GM12891 (cell line): ENCODE data around the gene PTPRT.

Experiments
- POLR2A ChIP-seq: IDR thresholded peaks from 2 replicates; pipeline ENCODE4 v1.6.1; 2011; ENCODE audit warnings: low read depth, low read length, control low read depth
- POLR2AphosphoS5 ChIP-seq: IDR thresholded peaks from 2 replicates; pipeline ENCODE4 v1.6.1; 2011; ENCODE audit warnings: low read depth, low read length, control low read depth
- POU2F2 ChIP-seq: IDR thresholded peaks from 2 replicates; pipeline ENCODE4 v1.6.1; 2011; ENCODE audit warnings: low read depth, mild to moderate bottlenecking, control low read depth, low read length, moderate library complexity
- TAF1 ChIP-seq: IDR thresholded peaks from 2 replicates; pipeline ENCODE4 v1.6.1; 2011; ENCODE audit warnings: low read depth, low read length, control low read depth

DNA sequence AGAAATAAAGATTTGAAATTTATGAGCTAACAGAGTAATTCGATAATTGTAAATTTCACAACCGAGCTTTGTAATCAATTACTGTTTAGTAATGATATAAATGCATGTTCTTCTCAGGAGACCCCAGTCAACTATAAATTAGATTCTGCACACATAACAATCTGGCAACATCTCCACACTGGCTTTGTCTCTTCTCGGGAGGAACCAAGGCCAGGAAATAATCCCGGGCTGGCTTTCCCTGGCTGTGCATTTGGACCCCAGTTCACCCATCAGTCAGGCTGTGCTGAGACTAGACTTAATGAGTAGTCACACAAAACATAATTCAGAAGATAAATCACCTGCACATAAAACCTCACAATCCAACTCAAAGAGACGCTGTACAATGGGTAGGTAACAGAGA, 65.5 kb downstream of the PTPRT start:
- TF ChIP-seq POLR2A (no peak), POLR2AphosphoS5 (no peak), TAF1 (no peak), POU2F2 (no peak)
